22Rv1 (cell line): ENCODE results near the gene BPIFB3.

Experiments used
- ZFX ChIP-seq: fragments of 450-650 bp; IDR thresholded peaks from 2 replicates; pipeline ENCODE4 v1.6.1; 2017; ENCODE audit warnings: antibody characterized with exemption, borderline replicate concordance
- TF ChIP-seq, protein P1 (sequence below): fragments of 450-650 bp; IDR thresholded peaks from 2 replicates; pipeline ENCODE4 v1.5.1; 2017; ENCODE audit warnings: mild to moderate bottlenecking

DNA sequence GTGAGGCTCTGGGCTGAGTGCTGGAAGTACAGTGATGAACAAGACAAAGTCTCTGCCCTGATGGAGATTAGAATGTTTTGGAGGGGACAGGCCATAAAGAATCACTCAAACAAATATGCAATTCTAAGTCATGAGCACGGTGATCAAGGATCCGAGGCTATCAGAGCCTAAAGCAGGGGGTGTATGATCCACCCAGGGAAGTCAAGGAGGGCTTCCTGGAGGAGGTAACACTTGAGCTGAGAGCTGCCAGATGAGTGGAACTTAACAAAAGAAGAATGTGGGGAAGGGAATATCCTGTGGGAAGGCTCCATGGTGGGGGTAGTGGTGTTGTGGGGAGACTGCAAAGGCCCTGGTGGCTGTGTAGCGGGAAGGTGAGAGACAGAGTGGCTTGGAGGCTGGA is 38.0 kb downstream of the BPIFB3 start:
- TF ChIP-seq, protein P1, sequence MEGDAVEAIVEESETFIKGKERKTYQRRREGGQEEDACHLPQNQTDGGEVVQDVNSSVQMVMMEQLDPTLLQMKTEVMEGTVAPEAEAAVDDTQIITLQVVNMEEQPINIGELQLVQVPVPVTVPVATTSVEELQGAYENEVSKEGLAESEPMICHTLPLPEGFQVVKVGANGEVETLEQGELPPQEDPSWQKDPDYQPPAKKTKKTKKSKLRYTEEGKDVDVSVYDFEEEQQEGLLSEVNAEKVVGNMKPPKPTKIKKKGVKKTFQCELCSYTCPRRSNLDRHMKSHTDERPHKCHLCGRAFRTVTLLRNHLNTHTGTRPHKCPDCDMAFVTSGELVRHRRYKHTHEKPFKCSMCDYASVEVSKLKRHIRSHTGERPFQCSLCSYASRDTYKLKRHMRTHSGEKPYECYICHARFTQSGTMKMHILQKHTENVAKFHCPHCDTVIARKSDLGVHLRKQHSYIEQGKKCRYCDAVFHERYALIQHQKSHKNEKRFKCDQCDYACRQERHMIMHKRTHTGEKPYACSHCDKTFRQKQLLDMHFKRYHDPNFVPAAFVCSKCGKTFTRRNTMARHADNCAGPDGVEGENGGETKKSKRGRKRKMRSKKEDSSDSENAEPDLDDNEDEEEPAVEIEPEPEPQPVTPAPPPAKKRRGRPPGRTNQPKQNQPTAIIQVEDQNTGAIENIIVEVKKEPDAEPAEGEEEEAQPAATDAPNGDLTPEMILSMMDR = no peak
- TF ChIP-seq ZFX = no peak
